Activated CD8-positive, alpha-beta memory T cell treated with anti-CD3 and anti-CD28 coated beads for 36 hours (primary cell): Measurements from ENCODE around the gene SCARF2. TPM values are rescaled to one million over a fixed set of nuclear protein-coding genes. Genes with fewer than 3 reads are reported as not detected.

Experiments
- CTCF ChIA-PET: fragments of 350-600 bp; sonication (Branson Sonifier 250); formaldehyde crosslinking; loops from one replicate; lab custom pipeline; 2021; ENCODE audit warnings: antibody characterized with exemption; lab: Charles Lee
- POLR2A ChIA-PET: fragments of 350-600 bp; sonication (Branson Sonifier 250); formaldehyde crosslinking; loops from one replicate; lab custom pipeline; 2021; ENCODE audit warnings: antibody characterized with exemption; lab: Charles Lee
- total RNA-seq, 2 experiments: library from RNA; stranded (reverse); gene quantifications; one replicate each; pipeline ENCODE4 v1.2.3, GENCODE V29; 2021

SCARF2 gene
- total RNA-seq, 2 experiments from 2014 or later, result 0.08 to 0.21 TPM

DNA sequence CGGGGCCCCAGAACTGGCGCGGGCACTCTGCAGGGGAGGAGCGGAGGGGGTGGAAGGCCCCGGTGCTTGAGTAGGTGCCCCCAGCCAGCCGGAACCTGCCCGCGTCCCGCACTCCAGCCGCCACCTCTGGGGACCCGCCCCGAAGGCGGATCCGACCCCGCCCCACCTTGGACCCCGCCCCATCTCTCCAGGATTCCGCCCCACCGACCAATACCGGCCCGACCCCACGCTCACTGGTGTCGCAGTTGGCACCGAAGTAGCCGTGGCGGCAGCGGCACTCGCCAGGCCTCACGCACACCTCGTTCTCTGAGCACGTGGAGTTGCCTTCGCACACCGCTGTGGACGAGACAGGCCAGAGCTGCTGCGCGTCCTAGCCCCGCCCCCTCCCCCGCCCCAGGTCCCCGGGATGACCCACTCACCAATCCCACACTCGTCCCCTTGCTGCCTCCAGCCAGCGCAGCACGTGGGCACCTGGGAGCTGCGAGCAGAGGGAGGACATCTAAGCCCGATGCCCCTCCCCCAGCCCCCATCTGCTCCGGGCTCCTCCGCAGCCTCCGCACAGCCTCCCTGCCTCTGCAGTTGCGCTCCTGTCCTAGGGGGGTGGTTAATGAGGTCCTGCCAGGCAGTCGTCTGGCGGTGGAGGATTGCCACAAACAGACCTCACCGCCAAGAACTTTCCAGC lies 6.0 kb downstream of the SCARF2 start:
- CTCF ChIA-PET, result no interaction called here
- POLR2A ChIA-PET, result no interaction called here

DNA sequence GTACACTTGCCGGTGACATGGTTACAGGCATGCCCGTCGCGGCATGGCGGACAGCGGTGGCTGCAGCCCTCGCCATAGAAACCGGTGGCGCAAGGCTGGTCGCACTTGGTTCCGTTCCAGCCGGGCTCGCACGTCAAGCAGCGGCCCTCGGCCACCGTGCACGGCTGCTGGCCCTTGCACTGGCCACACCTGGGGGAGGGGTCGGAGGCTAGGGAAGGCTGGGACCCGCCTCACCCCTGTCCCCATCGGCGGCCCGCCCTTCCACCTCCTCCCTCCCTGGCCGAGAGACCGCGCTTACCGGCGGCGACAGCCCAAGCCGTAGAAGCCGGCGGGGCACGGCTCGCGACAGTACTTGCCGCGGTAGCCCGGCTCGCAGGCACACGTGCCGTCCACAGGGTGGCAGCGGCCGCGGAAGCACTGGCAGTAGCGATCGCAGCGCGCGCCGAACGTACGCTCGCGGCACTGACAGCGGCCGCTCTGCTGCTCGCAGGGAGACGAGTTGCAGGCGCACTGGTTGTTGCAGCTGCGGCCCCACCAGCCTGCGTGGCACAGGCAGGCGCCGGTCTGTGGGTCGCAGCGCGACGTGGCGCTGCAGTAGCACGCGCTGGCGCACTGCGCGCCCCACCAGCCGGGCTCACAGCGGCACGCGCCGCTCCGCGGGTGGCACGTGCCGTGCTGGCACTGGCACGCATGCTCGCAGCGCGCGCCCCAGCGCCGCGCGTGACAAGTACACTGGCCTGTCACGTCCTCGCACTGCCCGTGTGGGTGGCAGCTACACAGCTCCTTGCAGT lies 6.7 kb downstream of the SCARF2 start:
- POLR2A ChIA-PET, result no interaction called here
- CTCF ChIA-PET, result no interaction called here

DNA sequence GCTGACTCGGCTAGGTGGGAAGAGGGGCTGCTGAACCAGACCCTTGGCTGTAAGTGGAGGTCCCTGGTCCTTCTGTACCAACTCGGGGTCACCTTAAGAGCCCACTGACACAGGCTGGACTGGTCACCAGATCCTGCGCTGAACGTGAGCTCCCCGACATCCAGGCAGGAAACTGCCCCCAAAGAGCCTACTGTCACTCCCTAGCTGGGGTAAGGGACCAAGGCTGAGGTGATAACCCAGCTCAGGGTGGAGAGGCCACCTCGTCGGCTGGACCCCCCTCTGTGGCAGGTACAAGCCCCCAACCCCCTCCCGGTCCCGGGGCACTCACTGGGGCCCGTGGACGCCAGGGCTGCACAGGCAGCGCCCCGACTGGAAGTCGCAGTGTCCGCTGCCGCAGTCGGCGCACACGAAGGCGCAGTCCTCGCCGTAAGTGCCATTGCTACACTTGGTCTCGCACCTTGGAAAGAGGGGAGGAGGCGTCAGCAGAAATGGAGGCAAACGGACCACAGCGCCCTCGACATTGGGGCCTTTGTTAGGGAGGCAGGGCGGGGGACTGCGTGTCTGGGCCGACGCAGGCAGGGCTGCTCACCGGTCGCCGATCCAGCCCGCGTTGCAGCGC lies 7.4 kb downstream of the SCARF2 start:
- POLR2A ChIA-PET, result no interaction called here
- CTCF ChIA-PET, result no interaction called here

DNA sequence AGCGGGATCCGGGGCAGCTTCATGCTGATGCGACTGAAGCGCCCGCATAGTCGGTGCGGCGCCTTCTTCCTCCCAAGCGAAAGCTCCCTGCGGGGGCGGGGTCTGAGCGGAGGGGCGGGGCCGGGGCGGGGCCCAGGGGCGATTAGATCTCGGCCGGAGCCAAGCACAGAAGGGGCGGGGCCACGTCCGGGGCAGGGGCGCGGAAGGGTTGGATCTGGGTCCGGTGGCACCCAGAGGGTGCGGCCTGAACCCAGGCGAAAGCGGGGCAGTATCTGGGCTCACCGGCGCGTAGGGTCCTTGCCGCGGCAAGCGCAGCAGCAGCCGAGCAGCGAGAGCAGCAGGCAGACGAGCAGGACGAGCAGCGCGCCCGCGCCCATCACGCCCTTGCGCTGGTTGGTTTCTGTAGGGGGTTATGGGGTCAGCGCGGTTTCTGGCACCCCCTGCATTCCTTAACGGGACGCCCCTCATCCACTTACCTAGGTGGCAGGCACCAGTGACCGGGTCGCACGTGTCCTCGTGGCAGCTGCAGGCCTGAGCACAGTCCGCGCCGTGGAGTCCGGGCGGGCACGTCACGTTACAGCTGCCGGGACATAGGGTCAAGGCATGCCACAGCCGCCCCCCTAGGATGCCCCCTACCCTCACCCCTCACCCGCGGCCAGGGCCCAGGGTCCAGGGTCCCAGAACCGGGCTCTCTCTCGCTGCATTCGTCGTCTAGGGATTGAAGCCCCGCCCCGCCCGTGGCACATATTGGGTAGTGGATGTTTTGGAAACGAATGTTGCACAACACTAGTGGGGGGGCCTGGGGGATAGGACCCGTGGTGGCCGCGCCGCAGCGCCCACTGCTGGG lies 8.1 kb downstream of the SCARF2 start:
- CTCF ChIA-PET, result interaction anchor here (1.7 kb wide), 1 partner anchor 11 kb away, joined by 11 read pairs; no protein-coding TSS in a partner anchor
- POLR2A ChIA-PET, result no interaction called here

DNA sequence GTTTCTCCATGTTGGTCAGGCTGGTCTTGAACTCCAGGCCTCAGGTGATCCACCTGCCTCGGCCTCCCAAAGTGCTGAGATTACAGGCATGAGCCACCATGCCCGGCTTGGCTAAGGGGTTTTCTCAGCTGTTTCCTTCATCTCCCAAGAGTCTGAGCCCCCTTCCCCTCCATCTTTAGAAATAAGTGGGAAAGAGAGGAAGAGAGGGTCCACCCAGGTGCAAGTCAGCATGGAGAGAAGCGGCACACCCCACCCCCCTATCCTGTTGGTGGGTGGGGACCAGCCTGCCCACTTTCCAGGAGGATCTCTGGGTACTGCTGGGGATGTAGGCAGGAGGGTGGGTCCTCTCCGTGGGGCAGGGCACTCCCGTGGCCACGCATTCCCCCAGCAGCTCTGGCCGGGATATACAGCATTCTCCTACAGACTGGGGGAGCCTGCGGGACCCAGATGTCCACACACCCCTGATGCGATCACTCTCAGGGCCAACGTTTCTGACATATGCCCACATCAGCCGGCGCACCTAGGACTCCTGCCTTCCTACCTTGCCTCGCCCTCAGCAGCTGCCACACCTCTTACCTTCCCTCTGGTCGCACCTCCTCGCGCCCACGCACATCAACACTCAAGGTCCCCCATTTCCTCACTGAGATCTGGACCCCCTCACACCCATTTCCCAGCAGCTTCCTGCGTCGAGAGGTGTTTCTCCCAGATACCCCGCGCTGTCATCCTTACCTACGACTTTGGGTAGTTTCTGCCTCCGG lies 8.9 kb downstream of the SCARF2 start:
- POLR2A ChIA-PET, result no interaction called here
- CTCF ChIA-PET, result interaction anchor here (1.7 to 2.3 kb wide), 2 partner anchors 10 to 28 kb away, joined by 5 to 11 read pairs; no protein-coding TSS in a partner anchor

DNA sequence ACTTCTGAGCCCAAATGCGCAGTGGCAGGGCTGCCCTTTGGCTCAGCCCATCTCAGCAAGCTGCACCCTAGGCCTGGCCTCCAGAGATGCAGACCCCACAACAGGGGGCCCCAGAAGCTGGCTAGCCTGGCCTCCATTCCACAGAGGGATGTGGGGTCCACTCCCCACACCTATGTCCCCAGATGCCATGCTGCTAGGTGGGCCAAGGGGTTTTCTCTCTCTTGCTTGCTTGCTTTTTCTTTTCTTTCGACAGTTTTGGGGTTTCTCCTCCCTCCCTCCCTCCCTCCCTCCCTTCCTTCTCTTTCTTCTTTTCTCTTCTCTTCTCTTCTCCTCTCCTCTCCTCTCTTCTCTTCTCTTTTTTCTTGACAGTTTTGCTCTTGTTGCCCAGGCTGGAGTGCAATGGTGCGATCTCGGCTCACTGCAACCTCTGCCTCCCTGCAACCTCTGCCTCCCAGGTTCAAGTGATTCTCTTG lies 9.6 kb downstream of the SCARF2 start:
- POLR2A ChIA-PET, result no interaction called here

DNA sequence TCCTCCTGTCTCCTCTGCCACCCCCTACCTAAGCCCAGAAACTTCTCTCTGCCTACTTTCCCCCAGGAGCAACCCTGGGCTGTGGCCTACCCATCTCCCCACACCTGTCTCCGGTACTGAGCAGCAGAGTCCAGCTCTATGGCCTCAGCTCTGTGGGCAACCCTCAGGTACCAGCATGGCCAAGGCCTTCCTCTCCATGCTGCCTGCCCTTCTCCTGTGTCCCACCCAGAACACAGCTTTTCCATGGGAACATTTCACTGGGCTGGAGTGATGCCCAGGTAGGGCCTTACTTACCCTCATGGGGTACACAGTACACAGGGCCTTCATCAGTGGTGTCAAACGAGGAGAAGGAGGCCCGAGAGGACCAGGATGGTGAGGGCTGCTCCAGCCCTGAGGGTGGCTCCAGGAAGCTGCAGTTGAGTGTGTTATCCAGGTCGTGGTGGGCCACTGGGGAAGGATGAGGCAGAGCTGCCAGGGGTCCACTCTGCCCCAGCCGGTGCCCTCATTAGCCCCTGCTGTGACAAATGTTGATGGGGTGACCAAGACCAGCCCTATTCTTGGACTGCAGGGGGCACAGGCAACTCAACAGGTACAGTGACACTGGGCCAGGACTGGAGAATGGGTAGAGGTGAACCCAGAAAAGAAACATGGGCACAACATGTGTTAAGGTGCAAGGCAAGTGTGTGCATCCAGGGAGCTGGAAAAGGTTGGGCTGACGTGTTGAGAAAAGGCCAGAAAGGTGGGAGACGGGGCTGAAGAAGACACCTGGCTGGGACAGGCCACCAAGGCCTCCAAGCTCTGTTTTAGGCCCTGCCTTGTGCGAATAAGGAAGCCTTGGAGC lies 10.3 kb downstream of the SCARF2 start:
- CTCF ChIA-PET, result interaction anchor here (1.5 to 2.3 kb wide), 2 partner anchors 9 to 29 kb away, joined by 5 read pairs; no protein-coding TSS in a partner anchor

More for the DNA sequence above, 9.6 kb downstream of the SCARF2 start:
- CTCF ChIA-PET, result interaction anchor here (1.5 to 2.3 kb wide), 3 partner anchors 10 to 28 kb away, joined by 5 to 11 read pairs (median 5); no protein-coding TSS in a partner anchor

DNA sequence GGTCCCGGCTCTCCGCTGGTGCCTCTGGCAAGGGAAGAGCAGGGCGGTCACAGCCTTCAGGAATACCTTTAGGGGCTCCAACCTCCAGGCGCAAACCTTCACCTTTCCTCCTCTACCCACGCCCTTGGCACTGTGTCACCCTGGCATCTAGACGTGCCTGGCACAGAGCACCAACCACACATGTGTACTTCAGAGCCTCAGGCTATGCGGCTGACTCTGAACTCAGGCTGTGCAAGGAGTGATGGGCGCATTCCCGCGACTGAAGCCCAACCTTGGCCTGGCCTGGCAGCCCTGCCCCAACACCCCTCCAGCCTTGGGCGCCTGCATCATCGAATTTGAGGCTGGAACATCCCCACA lies 11.4 kb downstream of the SCARF2 start:
- ChIA-PET POLR2A (interaction anchor here (0.7 kb wide), 1 partner anchor 10 kb away, joined by 7 read pairs; no protein-coding TSS in a partner anchor), CTCF (interaction anchor here (1.5 kb wide), 1 partner anchor 8 kb away, joined by 5 read pairs; no protein-coding TSS in a partner anchor)

More for the DNA sequence above, 10.3 kb downstream of the SCARF2 start:
- POLR2A ChIA-PET, result no interaction called here

DNA sequence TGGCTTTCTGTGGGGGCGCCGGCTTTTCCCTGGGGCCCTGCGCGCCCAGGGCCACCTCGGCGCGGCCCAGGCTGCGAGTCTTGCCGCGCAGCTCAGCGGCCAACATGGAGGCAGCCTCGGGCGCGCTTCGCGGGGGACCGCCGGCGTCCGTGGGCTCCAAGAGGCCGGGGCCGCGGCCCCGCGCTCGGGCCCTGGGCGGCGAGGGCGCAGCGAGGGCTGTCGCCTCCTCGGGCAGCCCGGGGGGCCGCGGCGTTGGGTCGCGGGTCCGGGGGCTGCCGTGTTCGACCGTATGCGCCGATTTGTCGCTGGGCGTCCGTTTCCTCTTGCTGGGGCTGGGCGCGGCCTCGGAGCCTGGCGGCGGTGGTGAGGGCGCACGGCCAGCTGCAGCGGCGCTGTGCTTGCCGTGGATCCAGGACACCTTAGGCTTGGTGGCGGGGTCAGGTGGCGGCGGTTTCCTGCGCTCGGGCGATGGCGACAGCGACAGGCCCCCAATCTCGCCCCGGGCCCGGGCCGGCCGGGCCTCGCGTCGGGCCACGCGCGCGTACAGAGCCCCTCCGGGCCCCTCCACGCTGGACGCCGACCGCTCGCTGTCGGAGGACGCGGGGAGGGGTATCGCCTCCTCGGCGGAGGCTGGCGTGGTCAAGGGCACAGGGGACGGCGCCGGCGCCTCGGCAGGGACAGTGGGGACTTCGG lies 11.9 kb downstream of the SCARF2 start:
- POLR2A ChIA-PET, result no interaction called here

DNA sequence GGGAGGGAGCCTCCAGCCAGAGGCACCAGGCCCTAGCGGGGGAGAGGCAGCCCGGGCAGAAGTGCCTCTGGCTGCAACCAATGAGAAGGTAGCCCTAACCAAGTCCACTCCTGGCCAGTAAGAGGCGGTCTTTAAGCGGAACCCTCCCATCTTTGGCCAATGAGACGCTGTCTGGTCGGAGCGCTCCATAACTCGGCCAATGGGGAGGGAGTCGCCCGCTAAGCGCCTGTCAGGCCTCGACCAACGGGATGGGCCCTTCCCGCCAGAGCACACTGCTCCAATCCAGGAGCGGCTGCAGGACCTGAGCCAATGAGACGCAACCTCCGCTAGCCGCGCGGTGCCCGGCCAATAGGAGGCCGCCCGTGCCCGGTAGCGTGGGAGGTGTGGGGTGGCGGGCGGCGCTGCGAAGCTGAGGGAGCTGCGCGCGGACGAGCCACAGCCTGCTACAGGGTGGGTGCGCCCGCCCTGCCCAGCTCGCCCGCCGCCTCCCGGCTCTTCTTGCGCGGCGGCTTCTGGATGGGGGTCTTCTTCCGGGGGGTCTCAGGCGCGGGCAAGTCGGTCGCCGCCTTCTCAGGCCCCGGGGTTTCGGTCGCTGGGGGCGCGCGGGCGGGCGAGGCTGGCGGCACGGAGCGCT lies 12.6 kb downstream of the SCARF2 start:
- ChIA-PET CTCF (no interaction called here), POLR2A (no interaction called here)

More for the DNA sequence above, 11.9 kb downstream of the SCARF2 start:
- CTCF ChIA-PET, result no interaction called here

DNA sequence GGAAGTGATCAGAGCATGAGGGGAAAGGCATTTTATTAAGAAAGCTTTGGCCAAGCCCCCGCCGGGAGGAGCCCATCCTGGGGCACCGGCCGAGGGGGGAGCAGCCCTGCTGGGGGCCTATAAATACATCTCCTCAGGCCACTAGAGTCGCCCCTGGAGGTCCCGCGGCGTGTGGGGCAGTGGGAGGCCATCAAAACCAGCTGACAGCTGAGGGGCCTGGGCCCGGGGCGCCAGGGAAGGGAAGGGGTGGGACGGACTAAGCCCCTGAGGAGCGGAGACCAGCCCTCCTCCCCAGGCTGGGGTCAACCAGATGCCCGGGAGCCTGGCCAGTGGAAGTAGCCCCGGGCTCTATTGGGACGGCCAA lies 13.1 kb downstream of the SCARF2 start:
- POLR2A ChIA-PET, result no interaction called here
- CTCF ChIA-PET, result no interaction called here

DNA sequence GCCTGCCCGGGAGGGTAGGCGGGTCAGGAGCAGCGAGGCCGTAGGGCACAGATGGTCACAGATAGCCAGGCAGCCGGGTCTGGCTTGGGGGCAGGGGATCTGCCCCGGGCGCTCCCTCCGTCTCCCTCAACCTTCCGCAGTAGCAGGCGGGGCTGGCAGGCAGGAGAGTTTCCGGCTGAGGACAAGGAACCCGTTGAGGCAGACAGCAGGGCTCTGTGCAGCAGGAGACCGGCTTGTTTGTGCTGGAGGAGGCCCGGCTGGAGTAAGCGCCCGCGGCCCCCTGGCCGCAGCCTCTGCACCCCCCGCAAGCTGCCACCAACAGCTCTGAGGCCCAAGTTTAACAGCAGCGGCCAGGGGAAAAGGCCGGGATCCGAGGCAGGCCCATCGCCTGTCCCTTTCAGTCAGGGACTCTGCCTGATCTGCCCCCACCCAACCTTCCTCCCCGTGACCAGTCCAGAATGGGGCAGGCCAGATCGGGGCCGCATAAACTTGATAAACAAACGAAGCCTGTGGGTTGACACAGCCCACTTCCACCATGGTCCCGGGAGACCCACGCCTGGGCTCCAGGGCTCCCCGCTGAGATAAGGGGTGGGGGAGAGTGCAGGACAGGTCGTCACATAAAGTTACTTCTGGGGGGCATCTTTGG lies 13.6 kb downstream of the SCARF2 start:
- ChIA-PET CTCF (interaction anchor here (0.8 kb wide), 1 partner anchor 32 kb away, joined by 3 read pairs; no protein-coding TSS in a partner anchor), POLR2A (no interaction called here)

DNA sequence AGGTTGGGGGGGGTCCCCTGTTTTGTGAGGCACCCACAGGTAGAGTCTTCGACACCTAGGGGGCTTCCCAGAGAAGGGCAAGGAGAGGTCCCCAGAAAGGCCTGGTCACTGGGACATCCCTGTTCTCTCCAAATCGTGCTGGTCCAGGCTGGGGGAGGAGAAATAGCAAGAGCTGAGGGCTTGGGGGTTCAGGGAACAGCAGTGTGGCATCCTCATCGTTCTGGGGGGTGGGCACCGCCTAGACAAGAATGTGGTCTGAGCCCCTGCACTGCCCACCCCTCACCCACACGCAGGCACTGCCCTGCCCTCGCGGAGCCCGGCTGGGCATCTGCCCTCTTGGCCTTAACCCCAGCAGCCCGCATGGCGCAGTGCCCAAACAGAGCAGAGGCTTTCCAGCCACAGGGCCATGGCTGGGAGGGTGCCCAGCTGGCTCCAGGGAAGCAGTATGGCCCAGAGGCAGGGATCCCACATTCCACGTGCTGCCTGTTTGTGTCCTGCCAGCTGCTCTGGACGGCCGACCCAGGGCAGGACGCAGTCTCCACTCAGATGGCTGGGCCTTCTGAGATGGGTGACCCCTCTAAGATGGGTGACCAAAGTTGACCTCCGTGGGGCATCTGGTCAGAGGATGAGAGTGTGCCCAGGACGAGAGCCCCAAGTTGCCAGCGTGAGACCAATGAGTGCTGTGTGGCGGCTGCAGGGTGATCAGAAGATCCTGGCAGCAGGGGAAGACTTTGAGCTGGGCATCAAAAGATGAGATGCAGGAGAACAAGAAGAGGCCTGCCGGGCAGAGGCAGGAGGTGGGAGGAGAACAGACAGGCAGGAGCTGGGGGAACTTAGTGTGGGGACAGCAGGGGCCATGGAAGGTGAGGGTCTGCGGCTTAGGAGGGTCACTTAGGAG lies 14.4 kb downstream of the SCARF2 start:
- ChIA-PET CTCF (interaction anchor here (0.8 kb wide), 1 partner anchor 33 kb away, joined by 3 read pairs; no protein-coding TSS in a partner anchor), POLR2A (no interaction called here)

DNA sequence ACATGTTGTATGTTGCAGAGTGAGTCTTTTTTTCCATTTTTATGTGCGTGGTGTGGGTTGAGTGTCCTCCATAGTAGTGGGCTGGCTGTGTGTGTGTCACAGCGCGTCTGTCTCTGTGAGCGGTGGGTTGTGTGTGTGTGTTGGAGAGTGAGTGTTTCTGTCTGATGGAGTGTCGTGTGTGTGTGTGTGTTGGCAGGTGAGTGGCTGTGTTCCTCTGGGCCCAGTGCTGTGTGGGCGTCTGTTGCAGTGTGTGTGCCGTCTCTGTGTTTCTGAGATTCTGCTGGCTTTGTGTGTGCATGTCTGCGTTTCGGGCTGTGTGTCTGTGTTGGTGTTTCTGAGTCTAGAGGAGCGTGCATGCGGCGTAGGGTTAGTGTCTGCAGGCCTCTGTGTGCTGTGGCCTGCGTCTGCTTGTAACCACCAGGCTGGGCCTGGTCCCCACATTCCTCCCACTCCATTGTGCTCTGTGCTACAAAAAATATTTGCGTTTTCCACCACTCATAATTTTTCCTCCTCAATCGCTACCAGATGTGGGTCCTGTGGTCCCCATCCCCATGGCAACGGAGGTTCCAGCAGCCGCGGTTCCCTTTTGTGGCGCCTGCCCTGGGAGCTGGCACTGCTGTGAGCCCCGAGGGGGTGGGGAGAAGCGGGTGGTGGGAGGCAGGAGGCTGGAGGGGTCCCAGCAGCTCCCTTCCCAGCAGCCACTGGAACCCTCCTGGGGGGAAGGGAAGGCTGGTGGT lies 15.2 kb downstream of the SCARF2 start:
- POLR2A ChIA-PET, result no interaction called here
- CTCF ChIA-PET, result interaction anchor here (1.6 kb wide), 1 partner anchor 34 kb away, joined by 4 read pairs; no protein-coding TSS in a partner anchor
